LNCaP clone FGC (cell line): ENCODE results near the gene PACSIN1.

ENCODE experiments used
- DNase-seq: peaks from one replicate; pipeline ENCODE4 v3.0.0-alpha.2; 2011; ENCODE audit warnings: low read depth
- H3K4me3 ChIP-seq: 2 replicates; pipeline ENCODE4 v1.5.1; 2011; ENCODE audit warnings: mild to moderate bottlenecking, low read depth, low read length, control low read depth
- CTCF ChIP-seq: IDR thresholded peaks from 2 replicates; pipeline ENCODE4 v1.5.1; 2012; ENCODE audit warnings: mild to moderate bottlenecking; ENCODE audit not compliant: control insufficient read depth, insufficient read depth; ENCODE audit errors: extremely low read depth

Gene PACSIN1

GRCh38 chr6:34561227-34561530 lies 95.3 kb downstream of the PACSIN1 start:
- no peak for DNase-seq
- no peak for TF ChIP-seq CTCF
- H3K4me3 ChIP-seq: no peak overlapping the region

DNA sequence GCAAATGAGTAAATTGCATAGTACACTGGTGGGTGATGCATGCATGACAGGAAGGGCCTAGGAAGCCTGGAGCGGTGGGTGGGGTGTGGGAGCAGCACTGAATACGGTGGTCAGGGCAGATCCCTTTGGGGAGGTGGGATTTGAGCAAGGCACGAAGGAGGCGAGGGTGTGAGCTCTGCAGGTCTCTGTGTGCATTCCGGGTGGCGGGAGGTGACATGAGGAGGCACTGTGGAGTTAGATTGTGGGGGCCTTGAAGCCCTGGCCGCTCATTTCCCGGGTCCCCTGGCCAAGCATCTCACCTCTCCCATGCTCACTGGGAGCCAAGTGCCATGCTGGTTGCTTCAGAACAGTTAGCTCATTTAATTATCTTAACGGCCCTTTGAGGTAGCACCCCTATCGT lies 96.5 kb downstream of the PACSIN1 start:
- DNase-seq: no peak
- no peak for TF ChIP-seq CTCF
- no peak overlapping the region for H3K4me3 ChIP-seq

DNA sequence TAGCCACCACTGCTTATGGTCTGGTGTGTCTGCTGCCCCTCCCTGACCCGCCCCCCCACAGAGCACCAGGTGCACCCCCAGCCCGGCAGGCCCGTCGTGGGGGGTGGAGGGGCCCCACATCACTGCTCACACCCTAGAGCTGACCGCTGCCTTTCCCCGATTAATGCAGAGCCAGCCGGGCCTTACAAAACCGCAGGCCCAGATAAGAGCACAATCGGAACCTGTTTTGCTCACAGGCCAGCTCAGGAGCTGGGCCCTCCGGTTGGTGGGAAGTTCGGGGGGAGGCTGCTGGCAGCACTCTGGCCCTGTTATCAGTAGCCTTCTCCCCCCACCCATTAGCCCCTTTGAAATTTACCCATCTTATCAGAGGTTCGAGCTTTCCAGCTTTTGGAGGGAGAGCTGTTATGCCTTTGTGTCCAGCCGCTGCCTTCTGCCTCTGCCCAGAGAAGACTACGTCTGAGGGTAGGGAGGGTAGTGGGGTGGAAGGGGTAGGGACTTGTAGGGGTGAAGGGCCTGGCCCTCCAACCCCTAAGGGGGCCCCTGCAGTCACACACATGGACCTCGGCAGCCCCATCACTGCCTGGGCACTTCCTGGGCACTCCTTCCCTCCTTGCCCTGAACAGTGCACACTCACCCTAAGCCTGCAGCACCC lies 97.1 kb downstream of the PACSIN1 start:
- TF ChIP-seq CTCF: no peak
- DNase-seq: no peak
- no peak overlapping the region for H3K4me3 ChIP-seq

- DNase-seq: no peak
- no peak for TF ChIP-seq CTCF
- H3K4me3 ChIP-seq: no peak overlapping the region
These were observed 97.6 kb downstream of the PACSIN1 start for GRCh38 chr6:34563513-34563870.

- no peak overlapping the region for H3K4me3 ChIP-seq
- no peak for DNase-seq
- TF ChIP-seq CTCF: no peak
These were observed 98.3 kb downstream of the PACSIN1 start for GRCh38 chr6:34564181-34564580.

DNA sequence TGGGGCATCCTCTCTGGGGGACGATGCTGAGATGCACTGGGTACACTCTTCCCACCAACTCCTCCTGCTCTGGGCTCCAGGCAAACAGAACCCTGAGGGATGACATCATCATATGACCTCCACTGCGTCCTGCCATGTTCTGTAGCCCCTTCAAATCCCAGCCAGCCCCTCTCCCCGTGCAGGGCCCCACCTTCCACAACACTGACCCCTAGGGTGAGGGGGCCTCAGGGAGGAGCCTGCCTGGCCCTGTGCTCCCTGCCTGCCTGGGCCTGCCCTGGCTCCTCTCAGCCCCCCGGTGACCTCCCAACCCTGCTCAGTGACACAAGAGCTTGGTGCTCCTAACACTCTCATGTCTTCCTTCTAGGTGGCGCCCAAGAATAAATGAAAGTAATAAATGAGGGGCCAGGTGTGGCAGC lies 99.9 kb downstream of the PACSIN1 start:
- no peak for DNase-seq
- H3K4me3 ChIP-seq: no peak overlapping the region
- no peak for TF ChIP-seq CTCF

- no peak for TF ChIP-seq CTCF
- no peak overlapping the region for H3K4me3 ChIP-seq
- no peak for DNase-seq
These were observed 101.1 kb downstream of the PACSIN1 start for GRCh38 chr6:34566830-34567546.
